A549 (cell line): ENCODE measurements around the gene PTPRE. TPM values are rescaled to one million over a fixed set of nuclear protein-coding genes. Genes with fewer than 3 reads are reported as not detected.

Experiments used
- ATAC-seq, 2 experiments: fragments of 200-7000 bp in 1 of 2; fragments of >200 bp in 1 of 2; cut with Nextera tagmentation in 1 of 2; cut with Tn5 transposase in 1 of 2; 3 replicates each; pipeline versions ENCODE4 v1.8.0 to v1.9.1; 2018 to 2020; ENCODE audit warnings: mild to moderate bottlenecking in 1 of 2, moderate library complexity in 1 of 2
- CTCF ChIA-PET: fragments of 300-600 bp; sonication (Branson Sonifier 250); formaldehyde crosslinking; extraction: SDS; loops from one replicate; lab custom pipeline; 2021; ENCODE audit warnings: antibody characterized with exemption, inconsistent platforms; lab: Yijun Ruan, JAX
- POLR2A ChIA-PET: fragments of 350-600 bp; formaldehyde crosslinking; extraction: SDS; loops from one replicate; lab custom pipeline; 2021; ENCODE audit warnings: antibody characterized with exemption, inconsistent platforms; lab: Yijun Ruan, JAX
- DNase-seq, 2 experiments: peaks; one replicate each; pipeline versions ENCODE4 v3.0.0 to v3.0.0-alpha.2; 2011 to 2016; ENCODE audit warnings: low read depth in 1 of 2, low spot score in 1 of 2
- FAIRE-seq: peaks from 2 replicates; lab custom pipeline; 2011; peaks lifted over from hg19 to GRCh38; lab: Jason Lieb, UNC
- H3K27ac ChIP-seq, 2 experiments: fragments of >200 bp; sonication (Bioruptor Twin); formaldehyde crosslinking; 3 replicates each; pipeline ENCODE4 v1.5.1; 2016 to 2017
- H3K4me1 ChIP-seq: fragments of >200 bp; sonication (Bioruptor Twin); formaldehyde crosslinking; 3 replicates; pipeline ENCODE4 v1.6.1; 2016
- H3K4me2 ChIP-seq: fragments of >200 bp; sonication (Bioruptor Twin); formaldehyde crosslinking; 3 replicates; pipeline ENCODE4 v1.6.1; 2016
- H3K4me3 ChIP-seq: fragments of >200 bp; sonication (Bioruptor Twin); formaldehyde crosslinking; 3 replicates; pipeline ENCODE4 v1.5.1; 2016
- H3K9me3 ChIP-seq: fragments of >200 bp; sonication (Bioruptor Twin); formaldehyde crosslinking; 3 replicates; pipeline ENCODE4 v1.6.1; 2016
- CHD4 ChIP-seq: fragments of 200-600 bp; sonication (generic); IDR thresholded peaks from 2 replicates; pipeline ENCODE4 v1.6.1; 2016; ENCODE audit warnings: antibody characterized with exemption, mild to moderate bottlenecking, borderline replicate concordance
- EHF ChIP-seq: fragments of 250-450 bp; sonication (Bioruptor Pico); IDR thresholded peaks from 2 replicates; pipeline ENCODE4 v1.5.0; 2020; ENCODE audit warnings: mild to moderate bottlenecking
- FOSB ChIP-seq: fragments of 250-450 bp; sonication (Bioruptor Pico); IDR thresholded peaks from 2 replicates; pipeline ENCODE4 v1.5.0; 2020; ENCODE audit warnings: mild to moderate bottlenecking, moderate library complexity
- FOSL2 ChIP-seq, 2 experiments: fragments of 450-650 bp in 1 of 2; fragments of >200 bp in 1 of 2; sonication (Bioruptor Twin) in 1 of 2; formaldehyde crosslinking; IDR thresholded peaks; 2 replicates each; pipeline versions ENCODE4 v1.5.0 to v1.6.1; 2016 to 2020; ENCODE audit warnings: mild to moderate bottlenecking in 1 of 2, moderate library complexity in 1 of 2
- GATA3 ChIP-seq: IDR thresholded peaks from 2 replicates; pipeline ENCODE4 v1.6.1; 2012; ENCODE audit warnings: borderline replicate concordance
- HEYL ChIP-seq: fragments of 250-450 bp; sonication (Bioruptor Pico); IDR thresholded peaks from 2 replicates; pipeline ENCODE4 v1.8.0; 2021; ENCODE audit warnings: mild to moderate bottlenecking, moderate library complexity
- HOXA7 ChIP-seq: fragments of 250-450 bp; sonication (Bioruptor Pico); IDR thresholded peaks from 2 replicates; pipeline ENCODE4 v1.5.0; 2020; ENCODE audit warnings: mild to moderate bottlenecking, moderate library complexity
- HOXB13 ChIP-seq: fragments of 250-450 bp; sonication (Bioruptor Pico); IDR thresholded peaks from 2 replicates; pipeline ENCODE4 v1.5.0; 2020; ENCODE audit warnings: low read depth, mild to moderate bottlenecking, moderate library complexity
- HOXB5 ChIP-seq: fragments of 250-450 bp; sonication (Bioruptor Pico); IDR thresholded peaks from 2 replicates; pipeline ENCODE4 v1.5.0; 2020; ENCODE audit warnings: mild to moderate bottlenecking, moderate library complexity
- KDM1A ChIP-seq: fragments of 200-600 bp; sonication (generic); IDR thresholded peaks from 2 replicates; pipeline ENCODE4 v1.6.1; 2016; ENCODE audit warnings: low read depth, mild to moderate bottlenecking
- KDM5A ChIP-seq: fragments of 200-600 bp; sonication (generic); IDR thresholded peaks from 2 replicates; pipeline ENCODE4 v1.6.1; 2016; ENCODE audit warnings: antibody characterized with exemption, mild to moderate bottlenecking
- MAFK ChIP-seq: fragments of 450-650 bp; IDR thresholded peaks from 2 replicates; pipeline ENCODE4 v1.6.1; 2014; ENCODE audit not compliant: partially characterized antibody
- MAZ ChIP-seq: fragments of 150-350 bp; IDR thresholded peaks from 2 replicates; pipeline ENCODE4 v1.6.1; 2014; ENCODE audit warnings: antibody characterized with exemption, low read depth, low read length, borderline replicate concordance
- NFE2L2 ChIP-seq: fragments of 150-350 bp; conservative IDR thresholded peaks from 2 replicates; pipeline ENCODE4 v1.6.1; 2014; ENCODE audit warnings: low read length
- NPAS2 ChIP-seq: fragments of 250-450 bp; sonication (Bioruptor Pico); IDR thresholded peaks from 2 replicates; pipeline ENCODE4 v1.8.0; 2022; ENCODE audit warnings: mild to moderate bottlenecking, moderate library complexity, borderline replicate concordance
- NR3C1 ChIP-seq: fragments of >200 bp; sonication (Bioruptor Twin); formaldehyde crosslinking; IDR thresholded peaks from 3 replicates; pipeline ENCODE4 v1.6.1; 2017
- PHF8 ChIP-seq: fragments of 200-600 bp; sonication (generic); IDR thresholded peaks from 2 replicates; pipeline ENCODE4 v1.6.1; 2016; ENCODE audit warnings: low read depth, mild to moderate bottlenecking, antibody characterized with exemption, moderate library complexity, borderline replicate concordance
- POLR2A ChIP-seq: IDR thresholded peaks from 2 replicates; pipeline ENCODE4 v1.6.1; 2012; ENCODE audit warnings: mild to moderate bottlenecking, low read length
- RAD21 ChIP-seq, 2 experiments: fragments of >200 bp in 1 of 2; sonication (Bioruptor Twin) in 1 of 2; formaldehyde crosslinking in 1 of 2; IDR thresholded peaks in 1 of 2; conservative IDR thresholded peaks in 1 of 2; 2 replicates in 1 of 2; 3 replicates in 1 of 2; pipeline ENCODE4 v1.6.1; 2012 to 2018; ENCODE audit warnings: inconsistent platforms in 1 of 2
- ZSCAN20 ChIP-seq: fragments of 250-450 bp; sonication (Bioruptor Pico); IDR thresholded peaks from 2 replicates; pipeline ENCODE4 v1.8.0; 2022; ENCODE audit warnings: mild to moderate bottlenecking, moderate library complexity
- WGBS: methylation state at CpG from one replicate; pipeline ENCODE4 v1.1.6; 2017; ENCODE audit errors: missing lambda C conversion rate; 5-methylcytosine and 5-hydroxymethylcytosine counted together
- polyA plus RNA-seq, 4 experiments: library from polyadenylated mRNA; depleted of rRNA in 3 of 4; stranded (reverse); fragments of >200 nt; fragmentation: RNase III in 1 of 4; extraction: RNeasy Plus Mini Kit Qiagen cat#74134 plus additional on column Dnase treatment in 1 of 4; gene quantifications; 2 replicates in 3 of 4; 3 replicates in 1 of 4; pipeline ENCODE4 v1.2.3, GENCODE V29; 2011 to 2017
- TF ChIP-seq, protein P1 (sequence below): fragments of >200 bp; sonication (Bioruptor Twin); formaldehyde crosslinking; IDR thresholded peaks from 2 replicates; pipeline ENCODE4 v1.6.1; 2016
- TF ChIP-seq, protein P2 (sequence below): fragments of 250-450 bp; sonication (Bioruptor Pico); IDR thresholded peaks from 2 replicates; pipeline ENCODE4 v1.5.0; 2020; ENCODE audit warnings: low read depth, mild to moderate bottlenecking, moderate library complexity

PTPRE gene
- polyA plus RNA-seq, 2 of the 4 experiments (the other 2 are of a cell fraction), result 0.31 to 1.5 TPM

DNA sequence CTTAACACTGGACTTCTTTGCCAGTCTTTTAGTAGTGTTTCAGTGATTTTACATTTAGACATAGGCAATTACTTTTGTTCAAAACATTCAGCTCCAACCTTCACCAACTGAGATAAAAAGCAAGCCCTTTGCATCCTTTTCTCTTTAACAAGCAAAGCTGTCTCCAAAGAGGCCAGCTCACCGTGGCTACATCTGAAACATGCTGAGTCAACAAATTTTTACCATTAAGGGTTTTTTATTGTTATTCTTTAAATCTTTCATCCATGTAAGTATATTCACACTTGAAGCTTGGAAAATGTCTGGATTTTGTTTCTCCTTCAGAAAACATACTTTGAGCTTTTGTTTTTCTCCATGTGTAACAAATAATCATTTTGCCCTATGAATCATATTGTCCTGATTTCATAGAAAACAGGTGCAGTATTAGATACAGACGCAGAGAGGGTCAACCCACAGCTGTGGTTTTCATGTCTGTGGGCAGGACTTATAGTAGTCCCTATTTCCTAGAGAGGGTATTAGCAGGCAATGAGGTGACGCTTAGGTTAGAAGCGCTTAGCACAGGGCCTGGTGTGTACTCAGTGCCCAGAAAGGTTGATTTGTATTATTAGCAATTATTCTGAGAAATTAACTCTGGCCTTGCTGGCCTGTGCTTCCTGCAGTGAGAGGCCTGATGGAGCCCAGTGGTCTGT lies 119.9 kb downstream of the PTPRE start:
- WGBS, result 68% methylated on average over 4 of the region's 4 CpGs
- Histone ChIP-seq H3K9me3 (no peaks in the 10 kb centered on the region), H3K4me3 (no peak overlapping the region), H3K4me1 (no peaks in the 10 kb centered on the region), H3K27ac (no peak overlapping the region)
- DNase-seq (no peak), FAIRE-seq (no peak), ATAC-seq (no peak)
- CTCF ChIA-PET, result interaction anchor here (1.0 to 1.6 kb wide), 3 partner anchors 9 to 101 kb away, joined by 3 to 7 read pairs (median 3); no protein-coding TSS in a partner anchor
- POLR2A ChIA-PET, result interaction anchor here (0.7 kb wide), 1 partner anchor 10 kb away, joined by 4 read pairs; no protein-coding TSS in a partner anchor
- TF ChIP-seq, protein P1, sequence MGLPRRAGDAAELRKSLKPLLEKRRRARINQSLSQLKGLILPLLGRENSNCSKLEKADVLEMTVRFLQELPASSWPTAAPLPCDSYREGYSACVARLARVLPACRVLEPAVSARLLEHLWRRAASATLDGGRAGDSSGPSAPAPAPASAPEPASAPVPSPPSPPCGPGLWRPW, result no peak
- peak; percentile 97 for TF ChIP-seq MAFK
- TF ChIP-seq, all 56 proteins: peak for 1
- H3K4me2 ChIP-seq, result no peak overlapping the region

DNA sequence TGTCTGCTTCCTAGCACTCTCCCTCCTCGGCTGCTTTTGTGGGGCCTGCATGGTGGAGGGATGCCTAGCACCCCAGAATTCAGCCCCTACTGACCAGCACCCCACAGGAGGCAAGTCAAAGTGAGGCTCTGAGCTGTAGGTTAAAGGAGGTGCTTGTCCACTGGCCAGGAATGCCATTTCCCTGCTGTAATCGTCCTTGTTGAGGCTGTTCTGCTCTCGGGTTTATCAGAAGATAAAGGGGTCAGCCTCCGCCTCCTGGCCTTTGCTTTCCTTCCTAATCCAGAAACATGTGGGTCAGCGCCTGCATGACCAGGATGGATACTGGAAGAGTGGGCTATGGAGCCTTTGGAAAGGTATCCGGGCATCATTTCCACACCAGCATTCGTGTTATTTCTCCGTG lies 120.4 kb downstream of the PTPRE start:
- ATAC-seq, result no peak
- Histone ChIP-seq H3K27ac (no peak overlapping the region), H3K4me2 (no peak overlapping the region), H3K9me3 (no peaks in the 10 kb centered on the region), H3K4me1 (no peaks in the 10 kb centered on the region), H3K4me3 (no peak overlapping the region)
- DNase-seq, result no peak
- WGBS, result 53% methylated on average over 8 of the region's 8 CpGs
- ChIA-PET POLR2A (interaction anchor here (0.7 kb wide), 1 partner anchor 9 kb away, joined by 4 read pairs; no protein-coding TSS in a partner anchor), CTCF (interaction anchor here (0.9 to 1.6 kb wide), 4 partner anchors 8 to 102 kb away, joined by 3 to 7 read pairs (median 3); no protein-coding TSS in a partner anchor)
- FAIRE-seq, result no peak
- no peak for TF ChIP-seq HOXA7 (CRISPR knock-in tag)
- TF ChIP-seq NFE2L2, result no peak

DNA sequence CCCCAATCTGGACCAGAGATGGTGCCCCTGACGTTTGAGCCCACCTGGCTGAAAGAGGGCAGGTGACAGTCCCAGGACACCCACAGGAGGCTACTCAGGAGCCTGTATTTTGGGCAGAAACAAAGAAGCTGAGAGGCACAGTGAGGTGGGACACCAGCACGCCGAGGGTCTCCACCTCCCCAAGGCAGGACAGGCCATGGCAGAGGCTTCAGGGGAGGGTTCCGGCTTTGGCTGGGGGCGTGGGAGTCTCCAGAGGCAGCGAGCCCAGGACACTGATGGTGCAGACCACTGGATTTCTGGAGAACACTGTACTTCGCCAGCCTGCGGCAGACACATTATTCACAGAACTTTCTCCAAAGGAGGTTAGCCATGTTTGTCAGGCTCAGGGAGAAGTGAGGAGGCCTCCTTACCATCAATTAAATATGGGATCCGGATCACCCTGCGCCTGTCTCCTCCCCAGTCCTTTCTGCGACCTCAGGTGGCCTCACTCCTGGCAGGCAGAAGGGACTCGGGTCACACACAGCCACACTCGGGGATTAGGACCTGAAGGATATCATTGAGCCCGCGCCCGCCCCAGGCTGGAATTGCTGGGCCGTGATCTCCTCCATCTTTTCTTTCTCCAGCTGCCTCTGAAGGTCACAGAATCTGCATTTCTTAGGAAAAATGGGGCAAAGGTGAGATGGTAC lies 121.1 kb downstream of the PTPRE start:
- no peak overlapping the region for H3K4me2 ChIP-seq
- no peak overlapping the region for H3K4me3 ChIP-seq
- ChIA-PET POLR2A (interaction anchor here (0.7 kb wide), 1 partner anchor 8 kb away, joined by 4 read pairs; no protein-coding TSS in a partner anchor), CTCF (interaction anchor here (0.9 to 1.6 kb wide), 3 partner anchors 41 to 121 kb away, joined by 3 to 5 read pairs (median 4); partner anchors contain the start of gene PTPRE)
- H3K4me1 ChIP-seq, result no peaks in the 10 kb centered on the region
- TF ChIP-seq HOXB5 (no peak), POLR2A (no peak), FOSB (no peak), NR3C1 (no peak), NPAS2 (CRISPR knock-in tag) (no peak)
- TF ChIP-seq, protein P1, result no peak
- FAIRE-seq, result no peak
- ATAC-seq, result no peak
- no peak for DNase-seq
- H3K9me3 ChIP-seq, result no peaks in the 10 kb centered on the region
- no peak overlapping the region for H3K27ac ChIP-seq
- 49% methylated on average over 15 of the region's 17 CpGs for WGBS

DNA sequence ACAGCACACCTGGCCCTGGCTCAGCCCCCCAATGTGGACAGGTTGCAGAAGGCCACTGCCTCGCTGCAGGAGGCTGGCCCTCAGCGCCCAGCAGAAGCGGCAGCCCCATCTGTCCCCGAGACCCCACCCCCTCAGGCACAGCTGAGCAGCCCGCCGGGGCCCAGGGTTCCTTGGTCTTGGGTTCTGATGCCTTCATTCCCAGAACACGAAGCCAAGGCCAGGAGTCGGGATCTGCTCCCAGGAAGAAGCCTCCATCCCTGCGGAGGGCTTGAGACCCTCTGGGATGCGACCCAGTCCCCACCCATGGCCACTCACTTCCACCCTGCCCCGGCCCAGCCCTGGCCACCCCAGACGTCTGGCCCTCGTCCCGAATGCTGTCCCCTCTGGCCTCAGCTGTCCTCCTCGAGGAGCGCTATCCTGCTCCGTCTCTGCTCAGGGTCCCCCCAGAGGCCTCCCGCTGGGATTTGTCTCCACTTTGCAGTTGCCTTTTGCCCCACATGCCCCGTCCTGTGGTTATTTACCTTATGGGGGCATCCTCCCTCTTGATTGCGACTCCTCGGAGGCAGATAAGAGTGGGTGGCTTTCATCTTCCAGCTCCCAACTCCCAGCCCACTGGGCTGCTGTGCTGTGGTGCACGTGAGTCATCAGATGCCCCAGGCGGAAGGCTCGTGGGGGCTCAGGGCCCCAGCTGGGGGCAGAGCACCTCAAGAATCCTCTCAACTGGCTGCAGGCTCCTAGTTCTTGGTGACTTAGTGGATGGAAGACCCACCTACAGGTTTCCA lies 121.8 kb downstream of the PTPRE start:
- no peaks in the 10 kb centered on the region for H3K9me3 ChIP-seq
- H3K4me2 ChIP-seq, result no peak overlapping the region
- H3K4me3 ChIP-seq, result no peak overlapping the region
- POLR2A ChIA-PET, result no interaction called here
- no peak overlapping the region for H3K27ac ChIP-seq
- no peak for TF ChIP-seq KDM1A
- TF ChIP-seq CHD4, result no peak
- TF ChIP-seq KDM5A, result no peak
- no peak for FAIRE-seq
- H3K4me1 ChIP-seq, result no peaks in the 10 kb centered on the region
- no peak for ATAC-seq
- 55% methylated on average over 13 of the region's 24 CpGs for WGBS
- no peak for DNase-seq
- CTCF ChIA-PET, result interaction anchor here (1.0 to 1.6 kb wide), 3 partner anchors 17 to 122 kb away, joined by 4 to 6 read pairs (median 5); partner anchors contain the start of gene PTPRE

DNA sequence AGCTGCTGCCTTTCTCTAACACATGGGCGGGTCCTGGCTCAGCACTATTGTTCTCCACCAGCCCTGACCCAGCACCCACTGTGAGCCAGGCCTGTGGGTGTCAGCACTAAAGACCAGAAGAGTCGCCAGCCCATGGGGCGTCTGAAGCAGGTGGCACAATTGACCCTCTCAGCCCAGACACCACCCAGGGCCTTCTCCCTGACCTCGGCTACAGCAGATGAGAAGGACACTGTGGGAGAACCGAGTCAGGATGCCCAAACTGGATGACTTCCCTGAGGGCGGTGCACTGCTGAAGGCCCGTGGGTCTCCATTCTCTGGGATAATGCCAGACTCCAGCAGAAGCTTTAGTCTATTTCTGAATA lies 122.4 kb downstream of the PTPRE start:
- 50% methylated on average over 7 of the region's 7 CpGs for WGBS
- no peak for FAIRE-seq
- Histone ChIP-seq H3K27ac (no peak overlapping the region), H3K4me2 (no peak overlapping the region), H3K4me3 (no peak overlapping the region), H3K4me1 (no peaks in the 10 kb centered on the region), H3K9me3 (no peaks in the 10 kb centered on the region)
- DNase-seq, result no peak
- no peak for ATAC-seq
- POLR2A ChIA-PET, result no interaction called here
- CTCF ChIA-PET, result interaction anchor here (1.4 to 1.6 kb wide), 2 partner anchors 18 to 40 kb away, joined by 4 to 6 read pairs; no protein-coding TSS in a partner anchor
- TF ChIP-seq, protein P2, sequence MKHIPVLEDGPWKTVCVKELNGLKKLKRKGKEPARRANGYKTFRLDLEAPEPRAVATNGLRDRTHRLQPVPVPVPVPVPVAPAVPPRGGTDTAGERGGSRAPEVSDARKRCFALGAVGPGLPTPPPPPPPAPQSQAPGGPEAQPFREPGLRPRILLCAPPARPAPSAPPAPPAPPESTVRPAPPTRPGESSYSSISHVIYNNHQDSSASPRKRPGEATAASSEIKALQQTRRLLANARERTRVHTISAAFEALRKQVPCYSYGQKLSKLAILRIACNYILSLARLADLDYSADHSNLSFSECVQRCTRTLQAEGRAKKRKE (CRISPR knock-in tag), result no peak
- TF ChIP-seq ZSCAN20 (CRISPR knock-in tag), result no peak
- no peak for TF ChIP-seq FOSL2 (IDR thresholded peaks at IDR 0.05)
- TF ChIP-seq FOSL2 (CRISPR knock-in tag; IDR thresholded peaks at IDR 0.05), result no peak
- TF ChIP-seq HOXB13, result no peak
- TF ChIP-seq MAZ, result no peak
- no peak for TF ChIP-seq EHF (CRISPR knock-in tag)
- TF ChIP-seq GATA3, result no peak
- no peak for TF ChIP-seq PHF8
- no peak for TF ChIP-seq HEYL (CRISPR knock-in tag)
- no peak for TF ChIP-seq HOXA7 (CRISPR knock-in tag)
- no peak for TF ChIP-seq HOXB5
- no peak for TF ChIP-seq RAD21 (conservative IDR thresholded peaks at IDR 0.05 in 1 of 2, IDR thresholded peaks at IDR 0.05 in 1 of 2)
- TF ChIP-seq CHD4, result no peak
- no peak for TF ChIP-seq KDM5A
